PC-3 (cell line): ENCODE measurements around the gene KSR1. TPM values are rescaled to one million over a fixed set of nuclear protein-coding genes. Genes with fewer than 3 reads are reported as not detected.
A peak's percentile ranks its signal among the peaks of the same experiment; 100 is the strongest.

ENCODE experiments used
- ATAC-seq: fragments of 200-7000 bp; cut with Tn5 transposase; 2 replicates; pipeline ENCODE4 v1.9.1; 2020; ENCODE audit warnings: mild to moderate bottlenecking, moderate library complexity
- BruUV-seq: library from RNA; stranded (reverse); fragments of 400-500 nt; replicated peaks from 2 replicates; lab custom pipeline; 2021; lab: Mats Ljungman, UMichigan
- CTCF ChIA-PET: fragments of 300-600 bp; sonication (Branson Sonifier 250); formaldehyde crosslinking; loops from one replicate; lab custom pipeline; 2022; ENCODE audit warnings: antibody characterized with exemption; lab: Charles Lee
- POLR2A ChIA-PET: fragments of 300-600 bp; sonication (Branson Sonifier 250); formaldehyde crosslinking; loops from one replicate; lab custom pipeline; 2022; ENCODE audit warnings: antibody characterized with exemption; ENCODE audit not compliant: unreplicated experiment; lab: Charles Lee
- DNase-seq: peaks from one replicate; pipeline ENCODE4 v3.0.0-alpha.2; 2015
- H2AFZ ChIP-seq: fragments of 300-600 bp; sonication (generic); 2 replicates; pipeline ENCODE4 v1.6.0; 2016; ENCODE audit warnings: antibody characterized with exemption, low read length
- H3F3A ChIP-seq: fragments of 300-600 bp; sonication (generic); one replicate; pipeline ENCODE4 v1.6.0; 2017; ENCODE audit warnings: antibody characterized with exemption, low read length, control low read depth, mild to moderate bottlenecking; ENCODE audit not compliant: unreplicated experiment
- H3K27ac ChIP-seq: fragments of 300-600 bp; sonication (generic); 2 replicates; pipeline ENCODE4 v1.5.1; 2016; ENCODE audit warnings: mild to moderate bottlenecking, low read length
- H3K27me3 ChIP-seq: fragments of 300-600 bp; sonication (generic); 2 replicates; pipeline ENCODE4 v1.6.1; 2016; ENCODE audit warnings: low read length, mixed read lengths
- H3K36me3 ChIP-seq: fragments of 300-600 bp; sonication (generic); 2 replicates; pipeline ENCODE4 v1.6.1; 2016; ENCODE audit warnings: low read depth, mixed run types, low read length, mixed read lengths
- H3K4me1 ChIP-seq: fragments of 300-600 bp; sonication (generic); 2 replicates; pipeline ENCODE4 v1.5.1; 2016; ENCODE audit warnings: low read length; ENCODE audit not compliant: insufficient read depth
- H3K4me2 ChIP-seq: fragments of 300-600 bp; sonication (generic); 2 replicates; pipeline ENCODE4 v1.6.0; 2016; ENCODE audit warnings: low read length
- H3K4me3 ChIP-seq: fragments of 300-600 bp; sonication (generic); 2 replicates; pipeline ENCODE4 v1.5.1; 2016; ENCODE audit warnings: mild to moderate bottlenecking, low read length, mixed read lengths
- H3K79me2 ChIP-seq: fragments of 300-600 bp; sonication (generic); 2 replicates; pipeline ENCODE4 v1.6.1; 2017; ENCODE audit warnings: low read length, mixed read lengths
- H3K9ac ChIP-seq: fragments of 300-600 bp; sonication (generic); 2 replicates; pipeline ENCODE4 v1.6.0; 2016; ENCODE audit warnings: mild to moderate bottlenecking, low read length
- H3K9me2 ChIP-seq: fragments of 300-600 bp; sonication (generic); replicated peaks from 2 replicates; pipeline ENCODE4 v1.6.1; 2016; ENCODE audit warnings: mixed run types, low read length, mixed read lengths
- H3K9me3 ChIP-seq: fragments of 300-600 bp; sonication (generic); 2 replicates; pipeline ENCODE4 v1.6.1; 2016; ENCODE audit warnings: low read length, mixed read lengths
- H4K20me1 ChIP-seq: fragments of 300-600 bp; sonication (generic); 2 replicates; pipeline ENCODE4 v1.6.1; 2016; ENCODE audit warnings: low read length, mixed read lengths
- EZH2 ChIP-seq: fragments of 300-600 bp; sonication (generic); IDR thresholded peaks from one replicate; pipeline ENCODE4 v1.6.1; 2017; ENCODE audit warnings: antibody characterized with exemption, mild to moderate bottlenecking, low read length; ENCODE audit not compliant: unreplicated experiment
- EZH2phosphoT487 ChIP-seq: fragments of 300-600 bp; sonication (generic); IDR thresholded peaks from 2 replicates; pipeline ENCODE4 v1.6.1; 2018; ENCODE audit warnings: mild to moderate bottlenecking, antibody characterized with exemption, low read length, borderline replicate concordance
- intact Hi-C: fragments of 100-400 bp; cut with micrococcal nuclease; formaldehyde crosslinking; loops from 2 replicates; pipeline ENCODE4 v1.9.0; 2023
- total RNA-seq: library from RNA; depleted of rRNA; stranded (reverse); fragments of >200 nt; gene quantifications from 2 replicates; pipeline ENCODE4 v1.2.3, GENCODE V29; 2014
- TF ChIP-seq, protein P1 (sequence below): fragments of 300-600 bp; sonication (generic); conservative IDR thresholded peaks from 2 replicates; pipeline ENCODE4 v1.5.1; 2017; ENCODE audit warnings: antibody characterized with exemption, low read depth, mild to moderate bottlenecking, low read length

Gene KSR1
- total RNA-seq, 1 experiment from 2014 or later: 1.0 TPM

DNA sequence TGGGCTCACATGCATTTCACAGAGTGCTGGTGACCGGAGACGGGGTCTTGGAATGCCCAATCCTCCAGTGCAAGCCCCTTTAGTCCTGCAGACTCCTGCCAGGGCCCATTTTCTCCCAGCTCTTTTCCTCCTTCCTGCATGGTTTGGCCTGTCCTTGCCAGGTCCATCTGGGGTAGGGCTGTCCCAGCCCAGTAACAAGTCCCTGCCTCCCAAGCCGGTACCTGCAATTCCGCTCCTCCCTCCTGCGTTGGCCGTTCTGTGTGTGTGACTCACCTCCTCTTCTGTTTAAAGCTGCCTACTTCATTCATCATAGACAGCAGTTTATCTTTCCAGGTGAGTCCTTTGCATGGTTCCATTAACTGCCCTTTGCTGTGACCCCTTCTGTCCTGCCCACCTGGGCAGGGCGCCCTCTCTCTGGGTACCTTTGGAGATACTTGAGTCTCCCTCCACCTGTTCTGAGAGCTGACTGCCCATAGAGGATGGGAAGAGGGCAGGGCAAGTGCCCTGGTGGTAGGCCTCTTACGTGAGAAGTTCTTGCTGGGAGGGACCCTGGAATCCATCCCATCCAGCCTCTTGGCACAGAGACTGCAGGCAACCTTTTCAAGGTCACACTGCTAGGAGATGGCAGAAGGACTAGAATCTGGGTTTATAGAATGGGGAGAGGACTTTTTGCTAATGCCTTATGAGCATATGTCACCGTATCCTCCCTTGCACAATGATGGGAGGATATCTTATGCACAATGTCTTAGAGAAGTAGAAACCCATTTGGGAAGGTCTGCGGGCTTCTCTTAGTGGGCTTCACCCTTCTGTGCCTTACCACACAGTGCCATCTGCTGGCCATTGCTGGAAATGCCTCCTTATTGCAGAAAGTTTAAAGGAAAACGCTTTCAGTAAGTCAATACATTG lies 145.1 kb downstream of the KSR1 start:
- intact Hi-C loops: loop anchor here (1.0 to 2.0 kb wide), 3 partner anchors 107 to 365 kb away; no protein-coding TSS in a partner anchor
- Histone ChIP-seq H3K27me3 (no peaks in the 10 kb centered on the region), H3K27ac (peak overlapping the region; percentile 68), H2AFZ (no peak overlapping the region), H3K9ac (no peak overlapping the region), H3K4me3 (0 out of 2 replicates have a peak overlapping the region, but pooled peaks have one; percentile 11), H3K36me3 (no peaks in the 10 kb centered on the region), H3K9me3 (no peaks in the 10 kb centered on the region), H3K4me2 (peak overlapping the region; percentile 62), H3K4me1 (peaks cover 29% of the 10 kb centered on the region), H3F3A (peaks cover 4% of the 10 kb centered on the region), H4K20me1 (0 out of 2 replicates have a peak, but pooled peaks cover 4% of the 10 kb centered on the region), H3K9me2 (no peaks in the 10 kb centered on the region), H3K79me2 (no peaks in the 10 kb centered on the region)
- peak; percentile 85 for DNase-seq
- CTCF ChIA-PET: interaction anchor here (0.6 to 0.9 kb wide), 3 partner anchors 41 to 290 kb away, joined by 3 read pairs; no protein-coding TSS in a partner anchor
- no peak for TF ChIP-seq EZH2
- no peak for TF ChIP-seq EZH2phosphoT487
- TF ChIP-seq, protein P1, sequence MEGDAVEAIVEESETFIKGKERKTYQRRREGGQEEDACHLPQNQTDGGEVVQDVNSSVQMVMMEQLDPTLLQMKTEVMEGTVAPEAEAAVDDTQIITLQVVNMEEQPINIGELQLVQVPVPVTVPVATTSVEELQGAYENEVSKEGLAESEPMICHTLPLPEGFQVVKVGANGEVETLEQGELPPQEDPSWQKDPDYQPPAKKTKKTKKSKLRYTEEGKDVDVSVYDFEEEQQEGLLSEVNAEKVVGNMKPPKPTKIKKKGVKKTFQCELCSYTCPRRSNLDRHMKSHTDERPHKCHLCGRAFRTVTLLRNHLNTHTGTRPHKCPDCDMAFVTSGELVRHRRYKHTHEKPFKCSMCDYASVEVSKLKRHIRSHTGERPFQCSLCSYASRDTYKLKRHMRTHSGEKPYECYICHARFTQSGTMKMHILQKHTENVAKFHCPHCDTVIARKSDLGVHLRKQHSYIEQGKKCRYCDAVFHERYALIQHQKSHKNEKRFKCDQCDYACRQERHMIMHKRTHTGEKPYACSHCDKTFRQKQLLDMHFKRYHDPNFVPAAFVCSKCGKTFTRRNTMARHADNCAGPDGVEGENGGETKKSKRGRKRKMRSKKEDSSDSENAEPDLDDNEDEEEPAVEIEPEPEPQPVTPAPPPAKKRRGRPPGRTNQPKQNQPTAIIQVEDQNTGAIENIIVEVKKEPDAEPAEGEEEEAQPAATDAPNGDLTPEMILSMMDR: peak; percentile 89
- ATAC-seq: peak; percentile 80
- POLR2A ChIA-PET: interaction anchor here (0.7 kb wide), 1 partner anchor 140 kb away, joined by 3 read pairs; no protein-coding TSS in a partner anchor
- no TSS peak for BruUV-seq

DNA sequence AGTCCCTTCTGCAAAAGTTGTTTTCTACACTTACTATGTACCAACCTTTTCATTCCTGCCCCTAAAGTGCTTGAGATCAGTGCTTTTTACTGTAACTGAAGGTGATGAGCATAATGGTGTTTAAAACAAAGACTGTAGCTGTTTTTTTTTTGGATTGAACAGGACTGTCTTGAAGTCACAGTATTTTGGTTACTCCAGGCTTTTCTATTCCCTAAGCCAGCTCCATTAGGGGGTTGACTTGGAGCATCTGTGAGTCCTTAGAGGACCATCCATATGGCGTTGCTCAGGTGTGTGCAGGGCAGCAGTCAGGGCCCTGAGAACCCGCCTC lies 145.7 kb downstream of the KSR1 start:
- Histone ChIP-seq H3K79me2 (no peaks in the 10 kb centered on the region), H3K27me3 (no peaks in the 10 kb centered on the region), H3K9me3 (no peaks in the 10 kb centered on the region), H3K27ac (no peak overlapping the region), H3K9ac (no peak overlapping the region), H3K4me1 (peaks cover 29% of the 10 kb centered on the region), H4K20me1 (0 out of 2 replicates have a peak, but pooled peaks cover 4% of the 10 kb centered on the region), H3K36me3 (no peaks in the 10 kb centered on the region), H3K4me2 (no peak overlapping the region), H3K4me3 (no peak overlapping the region), H2AFZ (no peak overlapping the region), H3F3A (peaks cover 4% of the 10 kb centered on the region), H3K9me2 (no peaks in the 10 kb centered on the region)
- DNase-seq (no peak), ATAC-seq (no peak)
- intact Hi-C loops: loop anchor here (1.0 to 2.0 kb wide), 4 partner anchors 49 to 365 kb away; no protein-coding TSS in a partner anchor
- TF ChIP-seq EZH2phosphoT487 (no peak), EZH2 (no peak)
- TF ChIP-seq, protein P1: no peak
- ChIA-PET CTCF (interaction anchor here (0.6 to 0.9 kb wide), 2 partner anchors 218 to 290 kb away, joined by 3 read pairs; no protein-coding TSS in a partner anchor), POLR2A (no interaction called here)
- no TSS peak for BruUV-seq
